Stimulated activated CD8-positive, alpha-beta memory T cell treated with anti-CD3 and anti-CD28 coated beads, Interleukin-4, amount 100 ng/mL, for 1 hour (primary cell): Measurements from ENCODE around the gene LGR6.
"Not testable (repeated sequence)": the region's sequence is repeated elsewhere in the genome, so short reads cannot be mapped to it uniquely, and the experiment has no call there.

Experiments
- DNase-seq, 2 donors: peaks; one replicate each; pipeline ENCODE4 v3.0.0-alpha.2; 2020; ENCODE audit warnings: low read depth in 2 of 2, low spot score in 1 of 2

LGR6 gene

GRCh38 chr1:202176949-202177927, 16.4 kb upstream of the LGR6 start:
- DNase-seq: no peak

- DNase-seq: no peak
Observed at GRCh38 chr1:202179828-202180750, 13.5 kb upstream of the LGR6 start.

- not testable (repeated sequence) for DNase-seq
Observed at GRCh38 chr1:202180751-202181139, 12.9 kb upstream of the LGR6 start.

- DNase-seq: no peak
Observed at GRCh38 chr1:202181586-202181985, 12.0 kb upstream of the LGR6 start.

- no peak for DNase-seq
Observed at GRCh38 chr1:202182040-202182877, 11.3 kb upstream of the LGR6 start.

GRCh38 chr1:202184750-202185460, 8.7 kb upstream of the LGR6 start:
- peak; percentile 28 to 39 for DNase-seq

GRCh38 chr1:202186327-202186726, 7.3 kb upstream of the LGR6 start:
- no peak for DNase-seq

GRCh38 chr1:202187041-202187671, 6.4 kb upstream of the LGR6 start:
- DNase-seq: no peak

- DNase-seq: no peak
Observed at GRCh38 chr1:202187697-202188407, 5.7 kb upstream of the LGR6 start.

- peak; percentile 62 to 64 for DNase-seq
Observed at GRCh38 chr1:202189001-202189790, 4.4 kb upstream of the LGR6 start.

GRCh38 chr1:202189918-202190715, 3.5 kb upstream of the LGR6 start:
- no peak for DNase-seq

GRCh38 chr1:202191391-202191790, 2.2 kb upstream of the LGR6 start:
- not testable (repeated sequence) for DNase-seq

- peak; percentile 22 to 30 for DNase-seq
Observed at GRCh38 chr1:202192770-202193613, 607 bp upstream of the LGR6 start.

- no peak for DNase-seq
Observed at GRCh38 chr1:202194328-202194648, 689 bp downstream of the LGR6 start.

GRCh38 chr1:202197653-202198365, 4.2 kb downstream of the LGR6 start:
- no peak for DNase-seq

GRCh38 chr1:202198366-202198724, 4.7 kb downstream of the LGR6 start:
- DNase-seq: no peak
